ENCODE measurements around the gene HDHD5.

GRCh38 chr22:17162731-17163130, 3.7 kb upstream of the HDHD5 start:
- TF ChIP-seq CTCF (IDR thresholded peaks at IDR 0.05; ENCODE audit: insufficient read depth, low read length, poor library complexity, severe bottlenecking) (no peak), EZH2phosphoT487 (conservative IDR thresholded peaks at IDR 0.05; ENCODE audit: low read length) (no peak)

Measured in SU-DHL-6 (cell line).